MCF 10A (cell line): ENCODE measurements around the gene KCNB1. TPM values are rescaled to one million over a fixed set of nuclear protein-coding genes. Genes with fewer than 3 reads are reported as not detected.

Experiments
- BruUV-seq: library from RNA; stranded (reverse); fragments of 400-500 nt; replicated peaks from 2 replicates; lab custom pipeline; 2021; lab: Mats Ljungman, UMichigan
- CTCF ChIA-PET: fragments of 300-600 bp; sonication (Branson Sonifier 250); formaldehyde crosslinking; extraction: SDS; loops from one replicate; lab custom pipeline; 2021; ENCODE audit warnings: antibody characterized with exemption, inconsistent platforms; lab: Yijun Ruan, JAX
- POLR2A ChIA-PET: fragments of 300-600, 350-650 bp; sonication (Branson Sonifier 250); formaldehyde crosslinking; extraction: SDS; loops from one replicate; lab custom pipeline; 2020; ENCODE audit warnings: antibody characterized with exemption, inconsistent platforms; lab: Yijun Ruan, JAX
- DNase-seq: peaks from one replicate; pipeline ENCODE4 v3.0.0-alpha.2; 2018; ENCODE audit not compliant: unreplicated experiment
- H3K27ac Mint-ChIP-seq: one replicate; pipeline ENCODE4 v1.8.0; 2022; ENCODE audit warnings: mild to moderate bottlenecking, low read depth, mixed read lengths; ENCODE audit not compliant: unreplicated experiment
- H3K27me3 Mint-ChIP-seq: one replicate; pipeline ENCODE4 v1.8.0; 2022; ENCODE audit warnings: mixed read lengths; ENCODE audit not compliant: insufficient read depth, unreplicated experiment
- H3K36me3 Mint-ChIP-seq: one replicate; pipeline ENCODE4 v1.8.0; 2022; ENCODE audit warnings: mild to moderate bottlenecking, moderate library complexity, mixed read lengths; ENCODE audit not compliant: insufficient read depth, unreplicated experiment
- H3K4me1 Mint-ChIP-seq: one replicate; pipeline ENCODE4 v1.8.0; 2022; ENCODE audit warnings: mixed read lengths; ENCODE audit not compliant: insufficient read depth, unreplicated experiment
- H3K4me3 Mint-ChIP-seq: one replicate; pipeline ENCODE4 v1.8.0; 2022; ENCODE audit warnings: mild to moderate bottlenecking, moderate library complexity, mixed read lengths; ENCODE audit not compliant: unreplicated experiment
- H3K9me3 Mint-ChIP-seq: one replicate; pipeline ENCODE4 v1.8.0; 2022; ENCODE audit warnings: mixed read lengths; ENCODE audit not compliant: unreplicated experiment
- CTCF ChIP-seq: fragments of 200-600 bp; IDR thresholded peaks from one replicate; pipeline ENCODE4 v1.8.0; 2022; ENCODE audit warnings: antibody characterized with exemption, mild to moderate bottlenecking; ENCODE audit not compliant: unreplicated experiment
- intact Hi-C: fragments of 100-400 bp; cut with micrococcal nuclease; formaldehyde crosslinking; loops from 2 replicates; pipeline ENCODE4 v1.14.1; 2022
- total RNA-seq: library from RNA; stranded (reverse); gene quantifications from 2 replicates; pipeline ENCODE4 v1.2.3, GENCODE V29; 2022

KCNB1 gene
- total RNA-seq, 1 experiment from 2014 or later, result 2.8 TPM

- Mint-ChIP-seq H3K27ac (no peak overlapping the region), H3K27me3 (peaks cover 3% of the 10 kb centered on the region), H3K4me3 (peak overlapping the region; percentile 69), H3K4me1 (peaks cover 16% of the 10 kb centered on the region), H3K9me3 (no peaks in the 10 kb centered on the region), H3K36me3 (peaks cover 12% of the 10 kb centered on the region)
- no peak for TF ChIP-seq CTCF
- intact Hi-C loops, result no loop called here
- ChIA-PET POLR2A (interaction anchor here (0.6 to 2.2 kb wide), 8 partner anchors 24 to 149 kb away, joined by 3 to 21 read pairs (median 6); no protein-coding TSS in a partner anchor), CTCF (interaction anchor here (0.6 to 5.9 kb wide), 26 partner anchors 7 to 163 kb away, joined by 3 to 174 read pairs (median 8); no protein-coding TSS in a partner anchor)
- no peak for DNase-seq
- no TSS peak for BruUV-seq
These were observed 689 bp upstream of the KCNB1 start for GRCh38 chr20:49483018-49483695.

- Mint-ChIP-seq H3K27ac (no peak overlapping the region), H3K4me3 (no peak overlapping the region), H3K9me3 (no peaks in the 10 kb centered on the region), H3K4me1 (peaks cover 16% of the 10 kb centered on the region), H3K27me3 (no peaks in the 10 kb centered on the region), H3K36me3 (peaks cover 12% of the 10 kb centered on the region)
- DNase-seq, result no peak
- BruUV-seq, result no TSS peak
- TF ChIP-seq CTCF, result no peak
- intact Hi-C loops, result no loop called here
- POLR2A ChIA-PET, result interaction anchor here (0.6 to 0.8 kb wide), 2 partner anchors 11 to 135 kb away, joined by 3 read pairs; no protein-coding TSS in a partner anchor
- CTCF ChIA-PET, result interaction anchor here (0.6 to 5.9 kb wide), 4 partner anchors 16 to 147 kb away, joined by 3 to 174 read pairs (median 41); no protein-coding TSS in a partner anchor
These were observed 295 bp downstream of the KCNB1 start for GRCh38 chr20:49482173-49482572.

GRCh38 chr20:49481116-49481515 lies 1.4 kb downstream of the KCNB1 start:
- Mint-ChIP-seq H3K9me3 (no peaks in the 10 kb centered on the region), H3K27ac (no peak overlapping the region), H3K4me1 (peaks cover 16% of the 10 kb centered on the region), H3K36me3 (peaks cover 12% of the 10 kb centered on the region), H3K27me3 (no peaks in the 10 kb centered on the region), H3K4me3 (no peak overlapping the region)
- ChIA-PET POLR2A (no interaction called here), CTCF (interaction anchor here (1.4 to 5.9 kb wide), 2 partner anchors 26 to 146 kb away, joined by 3 to 174 read pairs; no protein-coding TSS in a partner anchor)
- no peak for DNase-seq
- intact Hi-C loops, result no loop called here
- BruUV-seq, result no TSS peak
- no peak for TF ChIP-seq CTCF

GRCh38 chr20:49480236-49480635 lies 2.2 kb downstream of the KCNB1 start:
- no peaks in the 10 kb centered on the region for H3K9me3 Mint-ChIP-seq
- no peak for TF ChIP-seq CTCF
- BruUV-seq, result no TSS peak
- ChIA-PET CTCF (interaction anchor here (0.5 kb wide), 1 partner anchor 289 kb away, joined by 3 read pairs; no protein-coding TSS in a partner anchor), POLR2A (no interaction called here)
- no peak overlapping the region for H3K4me3 Mint-ChIP-seq
- peaks cover 16% of the 10 kb centered on the region for H3K4me1 Mint-ChIP-seq
- intact Hi-C loops, result no loop called here
- no peak overlapping the region for H3K27ac Mint-ChIP-seq
- peaks cover 12% of the 10 kb centered on the region for H3K36me3 Mint-ChIP-seq
- DNase-seq, result no peak
- H3K27me3 Mint-ChIP-seq, result no peaks in the 10 kb centered on the region
